Measurements from ENCODE around the gene C2orf72.

The C2orf72 gene

DNA sequence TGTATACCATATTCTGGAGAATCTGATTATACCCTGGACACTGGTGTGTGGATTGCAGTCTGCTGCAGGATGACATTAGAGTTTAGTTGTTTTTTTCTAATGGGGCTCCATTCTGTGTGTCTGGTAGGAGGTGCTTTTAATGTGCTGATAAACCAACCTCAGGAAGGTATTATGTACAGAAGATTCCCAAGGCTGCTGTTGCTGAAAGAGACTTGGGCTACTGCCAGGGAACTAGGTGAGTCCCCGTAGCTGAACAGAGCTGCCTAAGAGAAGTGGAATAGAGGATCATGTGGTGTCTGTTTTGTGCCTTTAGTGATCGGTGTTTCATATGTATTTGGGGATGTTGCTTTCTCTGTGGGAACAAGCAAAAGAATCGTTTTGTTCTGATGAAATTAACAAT lies 24.9 kb upstream of the C2orf72 start:
- Histone ChIP-seq H3K4me3 (ENCODE audit: low read length in 2 of 2) (no peak overlapping the region), H3K18ac (ENCODE audit: low read length) (no peak overlapping the region), H3K9me3 (replicated peaks in 1 of 2; ENCODE audit: control insufficient read depth in 2 of 2, insufficient read depth in 1 of 2, low read depth in 1 of 2, low read length in 2 of 2) (no peaks in the 10 kb centered on the region), H3K27ac (replicated peaks; ENCODE audit: low read length) (no peak overlapping the region), H3K4me1 (ENCODE audit: control insufficient read depth in 2 of 2, insufficient read depth in 1 of 2, low read depth in 1 of 2, low read length in 2 of 2) (peaks cover 9 to 23% of the 10 kb centered on the region in 2 donors), H3K4ac (ENCODE audit: low read length) (no peak overlapping the region), H3K27me3 (ENCODE audit: control insufficient read depth in 3 of 3, insufficient read depth in 3 of 3, low read depth in 1 of 3, low read length in 3 of 3) (no peaks in the 10 kb centered on the region), H3K79me1 (ENCODE audit: low read depth, low read length) (no peaks in the 10 kb centered on the region), H2AFZ (ENCODE audit: low read length) (no peak overlapping the region), H3K14ac (ENCODE audit: low read length) (no peak overlapping the region), H2BK15ac (ENCODE audit: low read length) (no peak overlapping the region), H3K36me3 (replicated peaks in 1 of 2; ENCODE audit: control insufficient read depth in 2 of 2, insufficient read depth in 2 of 2, low read length in 2 of 2) (no peaks in the 10 kb centered on the region), H2BK12ac (ENCODE audit: low read length) (no peak overlapping the region), H3K4me2 (ENCODE audit: insufficient read depth, low read length, poor library complexity, severe bottlenecking) (no peak overlapping the region), H2AK5ac (ENCODE audit: low read depth, low read length) (no peak overlapping the region), H3K9ac (ENCODE audit: low read depth, low read length, poor library complexity) (no peak overlapping the region), H2BK120ac (ENCODE audit: low read depth, low read length) (no peak overlapping the region), H4K8ac (ENCODE audit: low read depth, low read length) (no peak overlapping the region), H4K91ac (ENCODE audit: low read depth, low read length, poor library complexity) (no peak overlapping the region), H2BK5ac (ENCODE audit: low read length) (no peak overlapping the region), H3K23ac (ENCODE audit: low read depth, low read length, poor library complexity) (no peak overlapping the region)
- DNase-seq (ENCODE audit: low spot score), result no peak
- whole genome bisulfite sequencing, 2 donors (ENCODE audit: extremely low coverage in 2 of 2, insufficient read length in 2 of 2, insufficient replicate concordance in 1 of 2), result no CpG with 5 or more reads among the region's 3 CpGs

DNA sequence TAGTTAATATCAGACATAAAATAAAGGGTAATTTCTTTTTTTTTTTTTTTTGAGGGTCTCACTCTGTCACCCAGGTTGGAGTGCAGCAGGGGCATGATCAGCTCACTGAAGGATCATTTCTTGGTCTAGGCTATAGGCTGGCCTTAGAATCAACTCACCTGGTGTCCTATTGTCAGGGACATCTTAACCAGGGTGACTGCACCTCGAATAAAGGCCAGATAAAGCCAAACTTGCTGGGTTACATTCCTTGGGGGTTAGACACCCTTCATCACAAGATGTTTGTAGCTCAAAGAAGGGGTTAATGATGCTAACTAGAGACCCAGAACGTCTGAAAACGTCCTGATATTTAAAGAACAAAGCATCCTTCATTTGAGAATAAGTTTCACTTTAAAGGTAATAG lies 23.5 kb upstream of the C2orf72 start:
- Histone ChIP-seq H2AK5ac (ENCODE audit: low read depth, low read length) (no peak overlapping the region), H2AFZ (ENCODE audit: low read length) (no peak overlapping the region), H2BK15ac (ENCODE audit: low read length) (no peak overlapping the region), H3K79me1 (ENCODE audit: low read depth, low read length) (no peaks in the 10 kb centered on the region), H3K4me1 (ENCODE audit: control insufficient read depth in 2 of 2, insufficient read depth in 1 of 2, low read depth in 1 of 2, low read length in 2 of 2) (peaks cover 7 to 23% of the 10 kb centered on the region in 2 donors), H4K8ac (ENCODE audit: low read depth, low read length) (no peak overlapping the region), H3K27me3 (ENCODE audit: control insufficient read depth in 3 of 3, insufficient read depth in 3 of 3, low read depth in 1 of 3, low read length in 3 of 3) (no peaks in the 10 kb centered on the region), H3K36me3 (replicated peaks in 1 of 2; ENCODE audit: control insufficient read depth in 2 of 2, insufficient read depth in 2 of 2, low read length in 2 of 2) (no peaks in the 10 kb centered on the region), H3K9me3 (replicated peaks in 1 of 2; ENCODE audit: control insufficient read depth in 2 of 2, insufficient read depth in 1 of 2, low read depth in 1 of 2, low read length in 2 of 2) (no peaks in the 10 kb centered on the region), H3K9ac (ENCODE audit: low read depth, low read length, poor library complexity) (no peak overlapping the region), H3K4me2 (ENCODE audit: insufficient read depth, low read length, poor library complexity, severe bottlenecking) (no peak overlapping the region), H2BK120ac (ENCODE audit: low read depth, low read length) (no peak overlapping the region), H3K4me3 (ENCODE audit: low read length in 2 of 2) (no peak overlapping the region), H3K27ac (replicated peaks; ENCODE audit: low read length) (no peak overlapping the region), H3K14ac (ENCODE audit: low read length) (no peak overlapping the region), H2BK12ac (ENCODE audit: low read length) (no peak overlapping the region), H3K23ac (ENCODE audit: low read depth, low read length, poor library complexity) (no peak overlapping the region), H3K18ac (ENCODE audit: low read length) (no peak overlapping the region), H3K4ac (ENCODE audit: low read length) (no peak overlapping the region), H2BK5ac (ENCODE audit: low read length) (no peak overlapping the region), H4K91ac (ENCODE audit: low read depth, low read length, poor library complexity) (no peak overlapping the region)
- WGBS, 2 donors (ENCODE audit: extremely low coverage in 2 of 2, insufficient read length in 2 of 2, insufficient replicate concordance in 1 of 2), result no CpG with 5 or more reads among the region's 3 CpGs
- DNase-seq (ENCODE audit: low spot score), result no peak

GRCh38 chr2:231015478-231015877 lies 21.8 kb upstream of the C2orf72 start:
- no CpG with 5 or more reads among the region's 7 CpGs for WGBS, 2 donors (ENCODE audit: extremely low coverage in 2 of 2, insufficient read length in 2 of 2, insufficient replicate concordance in 1 of 2)
- H2BK12ac ChIP-seq (ENCODE audit: low read length), result no peak overlapping the region
- no peaks in the 10 kb centered on the region for H3K79me1 ChIP-seq (ENCODE audit: low read depth, low read length)
- no peak overlapping the region for H3K4me2 ChIP-seq (ENCODE audit: insufficient read depth, low read length, poor library complexity, severe bottlenecking)
- no peak overlapping the region for H2BK5ac ChIP-seq (ENCODE audit: low read length)
- peak overlapping the region; percentile 19 for H4K8ac ChIP-seq (ENCODE audit: low read depth, low read length)
- no peak overlapping the region for H3K4ac ChIP-seq (ENCODE audit: low read length)
- no peaks in the 10 kb centered on the region for H3K27me3 ChIP-seq (ENCODE audit: control insufficient read depth in 3 of 3, insufficient read depth in 3 of 3, low read depth in 1 of 3, low read length in 3 of 3)
- H2AK5ac ChIP-seq (ENCODE audit: low read depth, low read length), result no peak overlapping the region
- H3K9me3 ChIP-seq (replicated peaks in 1 of 2; ENCODE audit: control insufficient read depth in 2 of 2, insufficient read depth in 1 of 2, low read depth in 1 of 2, low read length in 2 of 2), result no peaks in the 10 kb centered on the region
- H3K9ac ChIP-seq (ENCODE audit: low read depth, low read length, poor library complexity), result no peak overlapping the region
- H3K18ac ChIP-seq (ENCODE audit: low read length), result peak overlapping the region; percentile 71
- peak overlapping the region; percentile 76 for H2AFZ ChIP-seq (ENCODE audit: low read length)
- H3K4me3 ChIP-seq (ENCODE audit: low read length in 2 of 2), result no peak overlapping the region
- no peak overlapping the region for H3K27ac ChIP-seq (replicated peaks; ENCODE audit: low read length)
- H2BK120ac ChIP-seq (ENCODE audit: low read depth, low read length), result no peak overlapping the region
- peaks cover 7 to 14% of the 10 kb centered on the region in 2 donors for H3K4me1 ChIP-seq (ENCODE audit: control insufficient read depth in 2 of 2, insufficient read depth in 1 of 2, low read depth in 1 of 2, low read length in 2 of 2)
- H3K14ac ChIP-seq (ENCODE audit: low read length), result peak overlapping the region; percentile 90
- H4K91ac ChIP-seq (ENCODE audit: low read depth, low read length, poor library complexity), result no peak overlapping the region
- DNase-seq (ENCODE audit: low spot score), result no peak
- H3K23ac ChIP-seq (ENCODE audit: low read depth, low read length, poor library complexity), result peak overlapping the region; percentile 11
- H2BK15ac ChIP-seq (ENCODE audit: low read length), result no peak overlapping the region
- H3K36me3 ChIP-seq (replicated peaks in 1 of 2; ENCODE audit: control insufficient read depth in 2 of 2, insufficient read depth in 2 of 2, low read length in 2 of 2), result no peaks in the 10 kb centered on the region

DNA sequence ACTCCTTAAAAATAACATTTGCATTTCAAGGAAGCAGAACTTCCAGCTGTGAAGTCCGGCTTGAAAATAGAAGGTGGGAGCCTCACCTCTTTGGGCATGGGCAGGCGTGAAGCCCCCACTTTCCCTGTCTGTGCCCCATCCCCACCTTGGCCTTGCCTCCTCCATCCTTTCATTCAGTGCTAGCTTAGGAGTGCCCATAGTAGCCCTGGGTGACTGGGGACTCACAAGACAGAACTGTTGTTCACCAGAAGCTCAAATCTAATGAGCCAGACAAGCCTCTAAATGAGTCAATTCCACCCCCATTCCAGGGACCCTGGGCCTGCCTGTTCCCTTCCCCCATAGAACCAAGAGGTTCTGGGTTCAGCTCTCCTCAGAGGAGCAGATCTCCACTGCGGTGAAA lies 21.4 kb upstream of the C2orf72 start:
- Histone ChIP-seq H2BK5ac (ENCODE audit: low read length) (no peak overlapping the region), H3K27ac (replicated peaks; ENCODE audit: low read length) (no peak overlapping the region), H3K9ac (ENCODE audit: low read depth, low read length, poor library complexity) (no peak overlapping the region), H3K79me1 (ENCODE audit: low read depth, low read length) (no peaks in the 10 kb centered on the region), H2BK120ac (ENCODE audit: low read depth, low read length) (no peak overlapping the region), H3K18ac (ENCODE audit: low read length) (no peak overlapping the region), H3K27me3 (ENCODE audit: control insufficient read depth in 3 of 3, insufficient read depth in 3 of 3, low read depth in 1 of 3, low read length in 3 of 3) (peaks cover 0 to 2% (median 0%) of the 10 kb centered on the region in 3 experiments), H2BK12ac (ENCODE audit: low read length) (no peak overlapping the region), H3K4ac (ENCODE audit: low read length) (no peak overlapping the region), H4K91ac (ENCODE audit: low read depth, low read length, poor library complexity) (no peak overlapping the region), H2BK15ac (ENCODE audit: low read length) (no peak overlapping the region), H3K9me3 (replicated peaks in 1 of 2; ENCODE audit: control insufficient read depth in 2 of 2, insufficient read depth in 1 of 2, low read depth in 1 of 2, low read length in 2 of 2) (no peaks in the 10 kb centered on the region), H3K23ac (ENCODE audit: low read depth, low read length, poor library complexity) (no peak overlapping the region), H3K4me3 (ENCODE audit: low read length in 2 of 2) (no peak overlapping the region), H3K4me2 (ENCODE audit: insufficient read depth, low read length, poor library complexity, severe bottlenecking) (peak overlapping the region; percentile 18), H3K14ac (ENCODE audit: low read length) (no peak overlapping the region), H2AK5ac (ENCODE audit: low read depth, low read length) (no peak overlapping the region), H4K8ac (ENCODE audit: low read depth, low read length) (no peak overlapping the region), H3K36me3 (replicated peaks in 1 of 2; ENCODE audit: control insufficient read depth in 2 of 2, insufficient read depth in 2 of 2, low read length in 2 of 2) (no peaks in the 10 kb centered on the region), H3K4me1 (ENCODE audit: control insufficient read depth in 2 of 2, insufficient read depth in 1 of 2, low read depth in 1 of 2, low read length in 2 of 2) (peaks cover 7 to 14% of the 10 kb centered on the region in 2 donors), H2AFZ (ENCODE audit: low read length) (peak overlapping the region; percentile 76)
- WGBS, 2 donors (ENCODE audit: extremely low coverage in 2 of 2, insufficient read length in 2 of 2, insufficient replicate concordance in 1 of 2), result no CpG with 5 or more reads among the region's 3 CpGs
- no peak for DNase-seq (ENCODE audit: low spot score)
